Breast epithelium (tissue), 3 donors: ENCODE measurements around the gene INTS6.

ENCODE experiments used
- CTCF ChIP-seq, 3 donors: fragments of 450-650 bp; IDR thresholded peaks; one replicate each; pipeline ENCODE4 v1.5.1; 2016 to 2017; ENCODE audit warnings: antibody characterized with exemption in 3 of 3, mild to moderate bottlenecking in 3 of 3, moderate library complexity in 3 of 3
- POLR2AphosphoS5 ChIP-seq, 3 donors: sonication (generic); formaldehyde crosslinking; IDR thresholded peaks; one replicate each; pipeline ENCODE4 v1.6.1; 2017; ENCODE audit warnings: antibody characterized with exemption in 3 of 3

GRCh38 chr13:51322826-51323225 is 130.0 kb downstream of the INTS6 start:
- no peak for TF ChIP-seq CTCF (IDR thresholded peaks at IDR 0.05)
- TF ChIP-seq POLR2AphosphoS5 (IDR thresholded peaks at IDR 0.05) = no peak
